ENCODE measurements around the gene TCF4.

Gene TCF4

GRCh38 chr18:55185391-55185790, 402.6 kb downstream of the TCF4 start:
- no peak for DNase-seq (ENCODE audit: low read depth in 2 of 2)

DNA sequence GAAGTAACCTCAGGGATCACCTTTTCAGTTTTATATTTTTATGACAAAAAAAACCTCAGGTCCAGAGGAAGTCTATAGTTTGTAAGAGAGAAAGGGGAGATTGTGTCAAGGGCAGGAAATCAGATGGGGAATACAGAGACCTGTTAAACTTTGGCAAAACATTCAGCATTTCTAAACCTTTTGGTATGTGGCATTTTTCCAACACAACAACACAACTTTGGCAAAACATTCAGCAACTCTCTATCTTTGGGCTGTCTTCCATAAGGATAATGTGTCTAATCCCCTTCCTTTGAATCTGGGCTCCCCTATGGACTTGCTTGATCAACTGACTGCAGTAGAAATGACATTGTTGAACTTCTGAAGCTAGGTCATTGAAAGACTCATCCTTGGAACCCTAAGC, 408.2 kb downstream of the TCF4 start:
- peak; percentile 66 to 73 for DNase-seq (ENCODE audit: low read depth in 2 of 2)

GRCh38 chr18:55179425-55179824, 408.6 kb downstream of the TCF4 start:
- peak; percentile 62 to 69 for DNase-seq (ENCODE audit: low read depth in 2 of 2)

DNA sequence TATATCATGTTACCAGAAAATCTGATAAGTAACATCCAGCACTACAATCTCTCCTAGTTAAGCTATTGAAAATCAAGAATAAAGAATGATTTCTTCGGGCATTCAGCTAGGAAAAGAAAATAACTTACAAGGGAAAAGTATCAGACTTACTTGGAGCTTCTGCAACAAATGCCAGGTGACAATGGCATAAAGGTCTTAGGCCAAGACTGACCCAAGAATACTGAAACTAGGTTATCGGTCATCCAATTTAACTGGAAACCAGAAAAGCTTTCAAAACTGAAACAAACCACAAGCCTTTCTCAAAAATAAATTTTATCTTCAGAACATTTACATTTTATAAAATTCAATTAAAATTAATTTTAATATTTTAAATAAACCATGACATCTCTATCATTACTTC, 414.7 kb downstream of the TCF4 start:
- no peak for DNase-seq (ENCODE audit: low read depth in 2 of 2)
